Keratinocyte (primary cell): ENCODE results near the gene CBY1. TPM values are rescaled to one million over a fixed set of nuclear protein-coding genes. Genes with fewer than 3 reads are reported as not detected.
"Not testable (repeated sequence)": the region's sequence is repeated elsewhere in the genome, so short reads cannot be mapped to it uniquely, and the experiment has no call there.

Source experiments
- DNase-seq: peaks from one replicate; pipeline ENCODE4 v3.0.0-alpha.2; 2011; ENCODE audit warnings: low read depth, missing footprints, low spot score
- FAIRE-seq: peaks from 2 replicates; lab custom pipeline; 2011; peaks lifted over from hg19 to GRCh38; lab: Jason Lieb, UNC
- H2AFZ ChIP-seq: 2 replicates; pipeline ENCODE4 v1.6.0; 2012; ENCODE audit warnings: low read length, control low read depth, inconsistent platforms; ENCODE audit not compliant: control insufficient read depth
- H3K27ac ChIP-seq: 2 replicates; pipeline ENCODE4 v1.5.1; 2011; ENCODE audit warnings: low read length; ENCODE audit not compliant: control insufficient read depth, insufficient read depth
- H3K27me3 ChIP-seq: 3 replicates; pipeline ENCODE4 v1.6.0; 2011; ENCODE audit warnings: low read length; ENCODE audit not compliant: control insufficient read depth, insufficient read depth; ENCODE audit errors: extremely low read depth
- H3K36me3 ChIP-seq, 2 experiments: 2 replicates in 1 of 2; 3 replicates in 1 of 2; pipeline ENCODE4 v1.5.1; 2011; ENCODE audit warnings: low read length in 2 of 2, mild to moderate bottlenecking in 1 of 2; ENCODE audit not compliant: control insufficient read depth in 2 of 2, insufficient read depth in 2 of 2; ENCODE audit errors: extremely low read depth in 1 of 2
- H3K4me1 ChIP-seq: 3 replicates; pipeline ENCODE4 v1.5.1; 2011; ENCODE audit warnings: low read length; ENCODE audit not compliant: control insufficient read depth, insufficient read depth; ENCODE audit errors: extremely low read depth
- H3K4me2 ChIP-seq: 3 replicates; pipeline ENCODE4 v1.6.0; 2011; ENCODE audit warnings: low read depth, low read length; ENCODE audit not compliant: control insufficient read depth, insufficient read depth; ENCODE audit errors: extremely low read depth
- H3K4me3 ChIP-seq, 3 experiments: fragments of 200-600 bp in 1 of 3; sonication (generic) in 1 of 3; 2 replicates in 2 of 3; 3 replicates in 1 of 3; pipeline ENCODE4 v1.5.1; 2011 to 2016; ENCODE audit warnings: low read length in 3 of 3, mild to moderate bottlenecking in 3 of 3, control low read depth in 2 of 3, inconsistent platforms in 1 of 3, low read depth in 1 of 3, mixed read lengths in 1 of 3, mixed run types in 1 of 3, moderate library complexity in 1 of 3; ENCODE audit not compliant: control insufficient read depth in 2 of 3, insufficient read depth in 2 of 3; ENCODE audit errors: extremely low read depth in 1 of 3
- H3K79me2 ChIP-seq: 2 replicates; pipeline ENCODE4 v1.6.0; 2012; ENCODE audit warnings: low read length; ENCODE audit not compliant: control insufficient read depth, insufficient read depth
- H3K9ac ChIP-seq: 3 replicates; pipeline ENCODE4 v1.6.0; 2011; ENCODE audit warnings: low read length; ENCODE audit not compliant: control insufficient read depth, insufficient read depth; ENCODE audit errors: extremely low read depth
- H3K9me1 ChIP-seq: 3 replicates; pipeline ENCODE4 v1.6.0; 2011; ENCODE audit warnings: low read length; ENCODE audit not compliant: control insufficient read depth, insufficient read depth; ENCODE audit errors: extremely low read depth
- H3K9me3 ChIP-seq: 2 replicates; pipeline ENCODE4 v1.5.1; 2012; ENCODE audit warnings: low read depth, low read length; ENCODE audit not compliant: control insufficient read depth
- H4K20me1 ChIP-seq: 3 replicates; pipeline ENCODE4 v1.6.0; 2011; ENCODE audit warnings: low read length; ENCODE audit not compliant: control insufficient read depth, insufficient read depth; ENCODE audit errors: extremely low read depth
- EZH2 ChIP-seq: IDR thresholded peaks from one replicate; pipeline ENCODE4 v1.6.1; 2012; ENCODE audit warnings: inconsistent platforms, mild to moderate bottlenecking, low read length, moderate library complexity
- dilution Hi-C: fragments of 300-500 bp; cut with MboI; formaldehyde crosslinking; loops from one replicate; pipeline ENCODE4 v1.7.0; 2020; ENCODE audit warnings: low sequenced_read_pairs; ENCODE audit not compliant: extremely low pct_ligation_motif_present
- polyA plus RNA-seq, 5 experiments: library from polyadenylated mRNA; depleted of rRNA in 3 of 5; stranded (reverse) in 3 of 5; stranded (forward) in 1 of 5; unstranded in 1 of 5; fragments of >200 nt; gene quantifications; 1 replicate in 1 of 5; 2 replicates in 3 of 5; 3 replicates in 1 of 5; pipeline versions ENCODE4 v1.2.1 to v1.2.3, GENCODE V29; 2011 to 2012; ENCODE audit warnings: missing spikeins in 2 of 5, low read depth in 1 of 5, low replicate concordance in 1 of 5
- TF ChIP-seq, protein P1 (sequence below), 3 experiments: IDR thresholded peaks in 1 of 3; conservative IDR thresholded peaks in 1 of 3; optimal IDR thresholded peaks in 1 of 3; 2 replicates in 2 of 3; 3 replicates in 1 of 3; pipeline versions ENCODE3 to v1.5.1; 2011; ENCODE audit warnings: low read length in 3 of 3, mild to moderate bottlenecking in 3 of 3, moderate library complexity in 2 of 3, control low read depth in 1 of 3, inconsistent platforms in 1 of 3; ENCODE audit not compliant: insufficient read depth in 2 of 3; ENCODE audit errors: extremely low read depth in 1 of 3

CBY1 gene
- polyA plus RNA-seq, 1 donor (not counting 4 experiments of a cell fraction or from before 2014, with no cell fraction given) = 40.3 TPM

DNA sequence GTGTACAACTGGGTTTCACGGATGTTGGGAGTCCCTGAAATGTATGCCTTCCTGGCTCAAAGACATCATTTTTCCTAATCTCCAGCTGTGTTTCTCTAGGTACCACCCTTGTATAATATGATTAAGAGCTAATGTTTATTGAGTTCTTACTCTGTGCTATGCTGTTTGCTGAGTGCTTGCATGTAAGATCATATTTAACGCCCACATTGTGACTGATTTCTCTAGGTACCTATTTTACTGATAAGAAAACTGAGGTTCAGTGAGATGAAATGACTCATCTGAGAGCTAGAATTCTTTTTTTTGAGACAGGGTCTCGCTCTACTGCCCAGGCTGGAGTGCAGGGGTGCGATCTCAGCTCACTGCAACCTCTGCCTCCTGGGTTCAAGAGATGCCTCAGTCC, 42.9 kb upstream of the CBY1 start:
- H3K4me3 ChIP-seq = no peak overlapping the region
- H3K36me3 ChIP-seq = no peaks in the 10 kb centered on the region
- no peak overlapping the region for H2AFZ ChIP-seq
- FAIRE-seq (no peak), DNase-seq (no peak)
- no peaks in the 10 kb centered on the region for H4K20me1 ChIP-seq
- TF ChIP-seq, protein P1, sequence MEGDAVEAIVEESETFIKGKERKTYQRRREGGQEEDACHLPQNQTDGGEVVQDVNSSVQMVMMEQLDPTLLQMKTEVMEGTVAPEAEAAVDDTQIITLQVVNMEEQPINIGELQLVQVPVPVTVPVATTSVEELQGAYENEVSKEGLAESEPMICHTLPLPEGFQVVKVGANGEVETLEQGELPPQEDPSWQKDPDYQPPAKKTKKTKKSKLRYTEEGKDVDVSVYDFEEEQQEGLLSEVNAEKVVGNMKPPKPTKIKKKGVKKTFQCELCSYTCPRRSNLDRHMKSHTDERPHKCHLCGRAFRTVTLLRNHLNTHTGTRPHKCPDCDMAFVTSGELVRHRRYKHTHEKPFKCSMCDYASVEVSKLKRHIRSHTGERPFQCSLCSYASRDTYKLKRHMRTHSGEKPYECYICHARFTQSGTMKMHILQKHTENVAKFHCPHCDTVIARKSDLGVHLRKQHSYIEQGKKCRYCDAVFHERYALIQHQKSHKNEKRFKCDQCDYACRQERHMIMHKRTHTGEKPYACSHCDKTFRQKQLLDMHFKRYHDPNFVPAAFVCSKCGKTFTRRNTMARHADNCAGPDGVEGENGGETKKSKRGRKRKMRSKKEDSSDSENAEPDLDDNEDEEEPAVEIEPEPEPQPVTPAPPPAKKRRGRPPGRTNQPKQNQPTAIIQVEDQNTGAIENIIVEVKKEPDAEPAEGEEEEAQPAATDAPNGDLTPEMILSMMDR (optimal IDR thresholded peaks at IDR 0.05 in 1 of 3, IDR thresholded peaks at IDR 0.05 in 1 of 3, conservative IDR thresholded peaks at IDR 0.05 in 1 of 3; ENCODE audit: extremely low read depth in 1 of 3, insufficient read depth in 2 of 3, low read length in 3 of 3) = no peak
- TF ChIP-seq EZH2 = no peak
- H3K9me1 ChIP-seq = no peaks in the 10 kb centered on the region
- no peak overlapping the region for H3K4me2 ChIP-seq
- no peaks in the 10 kb centered on the region for H3K79me2 ChIP-seq
- dilution Hi-C loops = no loop called here
- no peaks in the 10 kb centered on the region for H3K9me3 ChIP-seq
- H3K4me1 ChIP-seq = no peaks in the 10 kb centered on the region
- H3K9ac ChIP-seq = no peak overlapping the region
- no peak overlapping the region for H3K27ac ChIP-seq
- H3K27me3 ChIP-seq = no peaks in the 10 kb centered on the region

DNA sequence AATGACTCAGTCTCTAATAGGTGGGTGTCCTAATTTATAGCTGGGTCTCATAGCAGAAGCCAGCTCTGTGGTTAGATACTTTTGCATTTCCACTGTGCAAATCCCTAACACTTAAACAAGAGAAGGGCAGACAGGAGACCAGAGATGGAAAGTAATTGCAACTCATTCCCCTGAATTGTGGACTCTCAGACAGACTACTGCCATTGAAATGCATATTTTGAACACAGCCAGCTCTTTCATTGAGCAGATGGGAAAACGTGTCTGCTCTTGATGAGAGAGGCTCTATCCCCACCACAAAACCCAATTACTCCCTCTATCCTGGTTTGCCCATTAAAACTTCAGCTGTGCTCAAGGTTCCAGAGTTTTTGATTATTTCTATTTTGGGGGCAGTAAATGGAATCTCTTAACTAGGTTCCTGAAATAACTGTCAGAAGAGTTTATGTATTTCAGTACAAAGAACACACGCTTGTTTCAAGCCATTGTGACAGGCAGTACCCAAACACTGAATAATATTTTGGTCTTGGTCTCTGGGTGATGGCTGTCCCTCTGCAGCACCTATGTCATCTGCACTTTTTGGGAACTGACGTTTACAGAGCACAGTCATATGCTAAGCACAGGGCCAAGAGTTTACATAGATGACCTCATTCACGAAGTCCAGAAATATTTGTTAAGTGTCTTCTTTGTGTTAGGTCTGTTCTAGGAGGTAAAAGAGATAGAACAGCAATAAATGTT, 41.9 kb upstream of the CBY1 start:
- H3K4me3 ChIP-seq = no peak overlapping the region
- TF ChIP-seq, protein P1 (optimal IDR thresholded peaks at IDR 0.05 in 1 of 3, IDR thresholded peaks at IDR 0.05 in 1 of 3, conservative IDR thresholded peaks at IDR 0.05 in 1 of 3; ENCODE audit: extremely low read depth in 1 of 3, insufficient read depth in 2 of 3, low read length in 3 of 3) = no peak
- TF ChIP-seq EZH2 = no peak
- no peak for DNase-seq
- no peak overlapping the region for H3K4me2 ChIP-seq
- dilution Hi-C loops = no loop called here
- no peaks in the 10 kb centered on the region for H3K27me3 ChIP-seq
- no peak overlapping the region for H3K27ac ChIP-seq
- no peaks in the 10 kb centered on the region for H3K9me3 ChIP-seq
- H3K4me1 ChIP-seq = no peaks in the 10 kb centered on the region
- no peak overlapping the region for H2AFZ ChIP-seq
- FAIRE-seq = no peak
- H3K79me2 ChIP-seq = no peaks in the 10 kb centered on the region
- no peaks in the 10 kb centered on the region for H3K36me3 ChIP-seq
- no peaks in the 10 kb centered on the region for H4K20me1 ChIP-seq
- no peaks in the 10 kb centered on the region for H3K9me1 ChIP-seq
- no peak overlapping the region for H3K9ac ChIP-seq

DNA sequence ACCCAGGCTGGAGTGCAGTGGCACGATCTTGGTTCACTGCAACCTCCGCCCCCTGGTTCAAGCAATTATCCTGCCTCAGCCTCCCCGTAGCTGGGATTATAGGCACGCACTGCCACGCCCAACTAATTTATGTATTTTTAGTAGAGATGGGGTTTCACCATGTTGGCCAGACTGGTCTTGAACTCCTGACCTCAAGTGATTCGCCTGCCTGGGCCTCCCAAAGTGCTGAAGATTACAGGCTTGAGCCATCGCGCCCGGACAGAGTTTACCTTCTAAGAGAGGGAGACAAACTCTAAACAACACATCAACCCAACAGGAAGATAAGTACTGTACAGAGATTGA, 41.4 kb upstream of the CBY1 start:
- not testable (repeated sequence) for FAIRE-seq

More for the DNA sequence above, 41.4 kb upstream of the CBY1 start:
- H3K4me1 ChIP-seq, DNase-seq, H3K4me2 ChIP-seq, H2AFZ ChIP-seq, H3K9me3 ChIP-seq, H3K36me3 ChIP-seq, H3K27ac ChIP-seq, H4K20me1 ChIP-seq, H3K27me3 ChIP-seq, H3K4me3 ChIP-seq, H3K9me1 ChIP-seq, dilution Hi-C loops, H3K79me2 ChIP-seq, H3K9ac ChIP-seq: not testable (repeated sequence)
